Osteocyte (in vitro differentiated cells): ENCODE data around the gene CUL9. TPM values are rescaled to one million over a fixed set of nuclear protein-coding genes. Genes with fewer than 3 reads are reported as not detected.
A peak's percentile ranks its signal among the peaks of the same experiment; 100 is the strongest.

Source experiments
- DNase-seq: peaks from one replicate; pipeline ENCODE4 v3.0.0; 2021; ENCODE audit warnings: mixed read lengths; ENCODE audit not compliant: unreplicated experiment; ENCODE audit errors: extremely low spot score
- H3K27ac Mint-ChIP-seq: one replicate; pipeline ENCODE4 v1.8.0; 2021; ENCODE audit warnings: mild to moderate bottlenecking, mixed read lengths; ENCODE audit not compliant: unreplicated experiment
- H3K27me3 Mint-ChIP-seq: one replicate; pipeline ENCODE4 v1.8.0; 2021; ENCODE audit warnings: mixed read lengths; ENCODE audit not compliant: unreplicated experiment
- H3K36me3 Mint-ChIP-seq: one replicate; pipeline ENCODE4 v1.8.0; 2021; ENCODE audit warnings: mixed read lengths; ENCODE audit not compliant: unreplicated experiment
- H3K4me1 Mint-ChIP-seq: one replicate; pipeline ENCODE4 v1.8.0; 2021; ENCODE audit warnings: mixed read lengths; ENCODE audit not compliant: unreplicated experiment
- H3K4me3 Mint-ChIP-seq: one replicate; pipeline ENCODE4 v1.8.0; 2021; ENCODE audit warnings: mild to moderate bottlenecking, moderate library complexity, mixed read lengths; ENCODE audit not compliant: unreplicated experiment
- H3K9me3 Mint-ChIP-seq: one replicate; pipeline ENCODE4 v1.8.0; 2021; ENCODE audit warnings: mixed read lengths; ENCODE audit not compliant: unreplicated experiment
- total RNA-seq: library from RNA; stranded (reverse); gene quantifications from 2 replicates; pipeline ENCODE4 v1.2.1, GENCODE V29; 2021
- TF ChIP-seq, protein P1 (sequence below): fragments of 200-600 bp; sonication (generic); IDR thresholded peaks from 2 replicates; pipeline ENCODE4 v1.5.0; 2021; ENCODE audit warnings: antibody characterized with exemption, mild to moderate bottlenecking, moderate library complexity

Gene CUL9
- total RNA-seq, 1 donor from 2014 or later = 39.5 TPM

DNA sequence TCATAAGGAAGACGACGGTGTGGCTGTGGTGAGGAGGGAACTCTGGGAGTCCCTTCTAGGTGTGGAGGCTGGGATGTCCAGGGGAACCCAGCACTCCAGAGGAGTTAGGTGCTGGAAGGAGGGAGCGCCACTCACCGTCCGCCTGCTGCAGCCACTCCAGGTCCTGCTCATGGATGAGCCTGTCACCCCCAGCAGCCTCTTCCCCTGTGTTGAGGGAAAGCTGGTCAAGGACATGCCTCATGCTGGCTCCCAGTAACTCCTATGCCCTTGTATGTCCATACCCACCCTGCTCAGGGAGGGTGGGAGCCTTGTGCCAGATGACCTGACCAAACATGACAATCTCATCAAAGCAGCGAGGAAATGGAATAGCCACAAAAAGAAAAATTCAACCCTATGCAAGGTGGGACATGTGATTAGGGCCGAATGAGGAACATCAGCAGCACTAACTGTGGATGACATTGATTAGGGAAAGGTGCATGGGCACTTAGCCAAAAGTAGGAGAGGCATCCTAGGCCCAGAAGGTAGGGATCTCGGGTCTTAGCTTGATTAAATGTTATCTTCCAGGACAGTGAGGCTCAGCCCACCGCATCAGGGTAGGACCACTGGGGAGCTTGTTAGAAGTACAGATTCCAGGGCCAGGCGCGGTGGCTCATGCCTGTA lies 44.3 kb downstream of the CUL9 start:
- DNase-seq = no peak
- TF ChIP-seq, protein P1, sequence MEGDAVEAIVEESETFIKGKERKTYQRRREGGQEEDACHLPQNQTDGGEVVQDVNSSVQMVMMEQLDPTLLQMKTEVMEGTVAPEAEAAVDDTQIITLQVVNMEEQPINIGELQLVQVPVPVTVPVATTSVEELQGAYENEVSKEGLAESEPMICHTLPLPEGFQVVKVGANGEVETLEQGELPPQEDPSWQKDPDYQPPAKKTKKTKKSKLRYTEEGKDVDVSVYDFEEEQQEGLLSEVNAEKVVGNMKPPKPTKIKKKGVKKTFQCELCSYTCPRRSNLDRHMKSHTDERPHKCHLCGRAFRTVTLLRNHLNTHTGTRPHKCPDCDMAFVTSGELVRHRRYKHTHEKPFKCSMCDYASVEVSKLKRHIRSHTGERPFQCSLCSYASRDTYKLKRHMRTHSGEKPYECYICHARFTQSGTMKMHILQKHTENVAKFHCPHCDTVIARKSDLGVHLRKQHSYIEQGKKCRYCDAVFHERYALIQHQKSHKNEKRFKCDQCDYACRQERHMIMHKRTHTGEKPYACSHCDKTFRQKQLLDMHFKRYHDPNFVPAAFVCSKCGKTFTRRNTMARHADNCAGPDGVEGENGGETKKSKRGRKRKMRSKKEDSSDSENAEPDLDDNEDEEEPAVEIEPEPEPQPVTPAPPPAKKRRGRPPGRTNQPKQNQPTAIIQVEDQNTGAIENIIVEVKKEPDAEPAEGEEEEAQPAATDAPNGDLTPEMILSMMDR = no peak
- Mint-ChIP-seq H3K27me3 (peaks cover 3% of the 10 kb centered on the region), H3K9me3 (no peaks in the 10 kb centered on the region), H3K4me1 (peaks cover 21% of the 10 kb centered on the region), H3K4me3 (no peak overlapping the region), H3K36me3 (peaks cover 5% of the 10 kb centered on the region), H3K27ac (no peak overlapping the region)

- TF ChIP-seq, protein P1 = peak; percentile 99
- Mint-ChIP-seq H3K4me3 (peak within 1 kb of the TSS; percentile 72), H3K27me3 (peaks cover 19% of the 10 kb centered on the region), H3K4me1 (peaks cover 21% of the 10 kb centered on the region), H3K27ac (peak within 1 kb of the TSS; percentile 56), H3K9me3 (no peaks in the 10 kb centered on the region), H3K36me3 (peaks cover under 1% of the 10 kb centered on the region)
- peak; percentile 93 for DNase-seq
Measured at GRCh38 chr6:43228951-43229802, 47.2 kb downstream of the CUL9 start, which contains the start of gene DNPH1. TSS of gene DNPH1 (minus strand) at chr6:43229481. CDS start at chr6:43229456, 25 bp downstream.

DNA sequence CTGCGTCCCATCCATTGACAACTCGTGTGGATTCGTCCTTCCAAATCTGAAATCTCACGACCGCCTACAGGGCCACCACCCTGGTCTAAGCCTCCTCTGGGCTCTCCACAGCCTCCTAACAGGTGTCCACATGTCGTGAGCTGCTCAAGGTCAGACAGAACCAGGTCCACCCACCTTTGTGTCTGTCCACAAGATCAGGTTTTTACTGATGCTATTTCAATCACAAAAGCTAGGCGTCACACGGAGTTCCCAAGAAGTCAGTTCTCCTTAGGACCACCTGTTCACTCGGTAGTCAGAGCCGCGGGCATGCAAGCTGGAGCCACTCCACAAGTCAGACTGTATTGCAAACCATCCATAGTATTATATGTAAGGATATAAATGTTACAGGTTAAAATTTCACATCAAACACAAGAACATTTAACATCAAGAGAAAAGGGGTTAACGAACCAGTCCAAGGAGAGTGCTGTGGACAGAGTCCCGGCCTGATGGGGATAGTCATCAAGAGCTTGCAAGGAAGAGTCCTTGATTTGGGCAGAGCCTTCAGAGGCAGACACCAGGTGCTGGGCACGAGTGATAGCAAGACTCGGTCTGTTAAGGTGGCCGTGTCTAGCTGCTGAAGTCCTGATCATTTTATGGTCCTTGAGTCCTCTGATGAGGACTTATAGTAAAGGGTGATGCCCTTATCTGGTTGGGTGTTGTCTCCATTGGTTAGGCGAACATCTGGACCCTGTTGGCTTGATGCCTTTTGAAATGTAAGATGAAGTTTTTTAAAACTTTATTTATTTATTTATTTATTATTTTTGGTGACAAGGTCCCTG lies 48.0 kb downstream of the CUL9 start:
- H3K9me3 Mint-ChIP-seq = no peaks in the 10 kb centered on the region
- H3K27ac Mint-ChIP-seq = peak overlapping the region; percentile 56
- TF ChIP-seq, protein P1 = no peak
- peaks cover 17% of the 10 kb centered on the region for H3K4me1 Mint-ChIP-seq
- no peaks in the 10 kb centered on the region for H3K36me3 Mint-ChIP-seq
- peaks cover 19% of the 10 kb centered on the region for H3K27me3 Mint-ChIP-seq
- no peak for DNase-seq
- peak overlapping the region; percentile 64 for H3K4me3 Mint-ChIP-seq

DNA sequence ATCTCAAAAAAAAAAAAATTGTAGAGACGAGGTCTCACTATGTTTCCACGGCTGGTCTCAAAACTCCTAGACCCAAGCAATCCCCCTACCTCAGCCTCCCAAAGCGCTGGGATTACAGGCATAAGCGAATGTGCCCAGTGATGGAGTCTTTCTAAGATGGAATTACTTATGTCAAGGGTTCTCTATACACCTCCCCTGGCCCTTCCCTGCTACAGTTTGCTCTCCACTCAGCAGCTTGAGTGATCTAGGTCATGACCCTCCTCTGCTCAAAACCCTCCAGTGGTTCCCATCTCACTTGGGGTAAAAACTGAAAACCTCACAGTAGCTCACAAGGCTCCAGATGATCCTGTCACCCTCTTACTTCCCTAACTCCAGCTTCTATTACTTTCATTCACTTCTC lies 49.1 kb downstream of the CUL9 start:
- H3K4me1 Mint-ChIP-seq = peaks cover 17% of the 10 kb centered on the region
- DNase-seq = no peak
- H3K27ac Mint-ChIP-seq = no peak overlapping the region
- H3K4me3 Mint-ChIP-seq = no peak overlapping the region
- H3K36me3 Mint-ChIP-seq = no peaks in the 10 kb centered on the region
- peaks cover 21% of the 10 kb centered on the region for H3K27me3 Mint-ChIP-seq
- TF ChIP-seq, protein P1 = no peak
- H3K9me3 Mint-ChIP-seq = no peaks in the 10 kb centered on the region
